Measurements from ENCODE around the gene HTR3B.
"Not testable (repeated sequence)": the region's sequence is repeated elsewhere in the genome, so short reads cannot be mapped to it uniquely, and the experiment has no call there.

HTR3B gene

GRCh38 chr11:113888848-113889247 is 15.7 kb upstream of the HTR3B start:
- Histone ChIP-seq H3K9me3 (replicated peaks; ENCODE audit: low read length) (no peaks in the 10 kb centered on the region), H3K27me3 (ENCODE audit: control insufficient read depth, insufficient read depth, low read length) (no peaks in the 10 kb centered on the region), H3K4me2 (ENCODE audit: low read length) (no peak overlapping the region), H3K36me3 (ENCODE audit: insufficient read depth, low read length) (no peaks in the 10 kb centered on the region), H3K4me1 (ENCODE audit: control insufficient read depth, insufficient read depth, low read length) (no peaks in the 10 kb centered on the region), H3K4me3 (ENCODE audit: low read length) (no peak overlapping the region), H3K9ac (ENCODE audit: low read depth, low read length) (no peak overlapping the region)

GRCh38 chr11:113894421-113894996 is 10.1 kb upstream of the HTR3B start:
- no peak overlapping the region for H3K4me2 ChIP-seq (ENCODE audit: low read length)
- H3K9me3 ChIP-seq (replicated peaks; ENCODE audit: low read length) = no peaks in the 10 kb centered on the region
- peaks cover 20% of the 10 kb centered on the region for H3K27me3 ChIP-seq (ENCODE audit: control insufficient read depth, insufficient read depth, low read length)
- no peaks in the 10 kb centered on the region for H3K4me1 ChIP-seq (ENCODE audit: control insufficient read depth, insufficient read depth, low read length)
- H3K4me3 ChIP-seq (ENCODE audit: low read length) = no peak overlapping the region
- H3K36me3 ChIP-seq (ENCODE audit: insufficient read depth, low read length) = no peaks in the 10 kb centered on the region
- no peak overlapping the region for H3K9ac ChIP-seq (ENCODE audit: low read depth, low read length)

DNA sequence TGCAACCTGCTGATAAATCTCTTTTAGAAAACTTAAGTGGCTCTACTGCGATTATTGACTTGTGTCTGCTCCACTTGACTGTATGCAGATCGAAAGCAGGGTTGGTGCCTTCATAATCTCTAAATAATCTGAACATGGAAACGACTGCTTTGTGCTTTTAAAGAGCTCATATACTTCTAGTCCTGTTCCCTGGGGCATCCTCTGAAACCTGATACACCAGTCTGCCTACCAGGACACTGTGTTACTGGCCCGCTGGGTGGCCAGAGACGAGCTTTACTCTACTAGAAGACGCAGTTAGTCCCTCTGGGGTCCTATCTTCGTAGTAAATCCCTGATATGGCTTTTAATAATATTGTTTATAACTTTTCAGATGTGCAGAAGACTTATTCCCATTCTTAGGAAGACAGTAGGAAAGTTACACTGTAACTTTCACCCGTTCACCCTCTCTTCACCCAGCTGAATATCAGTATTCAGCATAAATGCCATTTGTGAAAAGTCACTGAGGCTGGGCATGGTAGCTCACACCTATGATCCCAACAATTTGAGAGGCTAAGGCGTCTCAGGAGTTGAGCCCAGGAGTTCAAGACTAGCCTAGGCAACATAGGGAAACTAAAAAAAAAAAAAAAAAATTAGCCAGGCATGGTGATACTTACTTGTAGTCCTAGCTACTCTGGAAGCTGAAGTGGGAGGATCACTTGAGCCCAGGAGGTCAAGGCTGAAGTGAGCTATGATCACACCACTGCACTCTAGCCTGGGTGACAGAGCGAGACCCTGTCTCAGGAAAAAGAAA is 9.0 kb upstream of the HTR3B start:
- Histone ChIP-seq H3K4me3 (ENCODE audit: low read length) (no peak overlapping the region), H3K27me3 (ENCODE audit: control insufficient read depth, insufficient read depth, low read length) (peaks cover 21% of the 10 kb centered on the region)

GRCh38 chr11:113896156-113896879 is 8.3 kb upstream of the HTR3B start:
- no peak overlapping the region for H3K4me3 ChIP-seq (ENCODE audit: low read length)
- no peaks in the 10 kb centered on the region for H3K36me3 ChIP-seq (ENCODE audit: insufficient read depth, low read length)
- H3K27me3 ChIP-seq (ENCODE audit: control insufficient read depth, insufficient read depth, low read length) = peaks cover 27% of the 10 kb centered on the region
- no peak overlapping the region for H3K4me2 ChIP-seq (ENCODE audit: low read length)
- H3K9ac ChIP-seq (ENCODE audit: low read depth, low read length) = no peak overlapping the region
- no peaks in the 10 kb centered on the region for H3K4me1 ChIP-seq (ENCODE audit: control insufficient read depth, insufficient read depth, low read length)
- no peaks in the 10 kb centered on the region for H3K9me3 ChIP-seq (replicated peaks; ENCODE audit: low read length)

More for the DNA sequence above, 9.0 kb upstream of the HTR3B start:
- Histone ChIP-seq H3K4me1 (ENCODE audit: control insufficient read depth, insufficient read depth, low read length) (no peaks in the 10 kb centered on the region), H3K9ac (ENCODE audit: low read depth, low read length) (no peak overlapping the region), H3K9me3 (replicated peaks; ENCODE audit: low read length) (no peaks in the 10 kb centered on the region), H3K4me2 (ENCODE audit: low read length) (no peak overlapping the region), H3K36me3 (ENCODE audit: insufficient read depth, low read length) (no peaks in the 10 kb centered on the region)

DNA sequence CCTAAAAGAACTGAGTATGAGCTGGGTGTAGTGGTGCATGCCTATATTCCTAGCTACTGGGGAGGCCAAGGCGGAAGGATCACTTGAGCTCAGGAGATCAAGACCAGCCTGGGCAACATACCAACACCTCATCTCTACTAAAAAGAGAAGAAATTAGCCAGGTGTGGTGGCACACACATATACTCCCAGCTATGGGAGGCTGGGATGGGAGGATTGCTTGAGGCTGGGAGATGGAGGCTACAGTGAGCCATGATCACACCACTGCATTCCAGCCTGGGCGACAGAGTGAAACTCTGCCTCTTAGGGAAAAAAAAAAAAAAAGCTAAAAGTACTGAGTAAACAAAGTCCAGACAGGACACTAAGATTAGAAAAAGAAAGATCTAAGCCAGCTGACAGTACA is 3.5 kb upstream of the HTR3B start:
- no peak overlapping the region for H3K4me2 ChIP-seq (ENCODE audit: low read length)
- no peaks in the 10 kb centered on the region for H3K9me3 ChIP-seq (replicated peaks; ENCODE audit: low read length)
- no peak overlapping the region for H3K4me3 ChIP-seq (ENCODE audit: low read length)
- H3K27me3 ChIP-seq (ENCODE audit: control insufficient read depth, insufficient read depth, low read length) = peaks cover 65% of the 10 kb centered on the region
- no peaks in the 10 kb centered on the region for H3K36me3 ChIP-seq (ENCODE audit: insufficient read depth, low read length)
- no peaks in the 10 kb centered on the region for H3K4me1 ChIP-seq (ENCODE audit: control insufficient read depth, insufficient read depth, low read length)
- H3K9ac ChIP-seq (ENCODE audit: low read depth, low read length) = no peak overlapping the region

- no peaks in the 10 kb centered on the region for H3K36me3 ChIP-seq (ENCODE audit: insufficient read depth, low read length)
- no peak overlapping the region for H3K4me2 ChIP-seq (ENCODE audit: low read length)
- no peak overlapping the region for H3K4me3 ChIP-seq (ENCODE audit: low read length)
- no peaks in the 10 kb centered on the region for H3K9me3 ChIP-seq (replicated peaks; ENCODE audit: low read length)
- H3K4me1 ChIP-seq (ENCODE audit: control insufficient read depth, insufficient read depth, low read length) = no peaks in the 10 kb centered on the region
- H3K9ac ChIP-seq (ENCODE audit: low read depth, low read length) = no peak overlapping the region
- peaks cover 80% of the 10 kb centered on the region for H3K27me3 ChIP-seq (ENCODE audit: control insufficient read depth, insufficient read depth, low read length)
Observed at GRCh38 chr11:113906038-113906437, 1.4 kb downstream of the HTR3B start.

DNA sequence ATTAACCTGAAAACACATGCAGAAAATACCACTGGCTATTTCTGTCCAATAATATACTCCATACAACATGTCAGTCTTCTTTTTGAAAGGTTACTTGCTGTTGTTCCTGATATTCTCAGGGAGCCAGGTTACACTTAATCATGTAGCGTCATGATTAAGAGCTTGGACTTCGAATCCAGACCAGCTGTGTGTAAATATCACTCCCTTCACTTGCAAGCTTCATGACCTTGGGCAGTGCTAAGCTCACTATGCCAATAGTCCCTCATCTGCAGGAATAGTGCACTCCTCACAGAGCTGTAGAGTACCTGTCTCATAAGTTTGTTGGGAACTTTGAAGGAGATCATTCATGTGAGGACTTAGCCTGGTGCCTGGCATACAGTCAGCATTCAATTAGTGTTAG is 1.9 kb downstream of the HTR3B start:
- Histone ChIP-seq H3K4me2 (ENCODE audit: low read length) (no peak overlapping the region), H3K9ac (ENCODE audit: low read depth, low read length) (no peak overlapping the region), H3K9me3 (replicated peaks; ENCODE audit: low read length) (no peaks in the 10 kb centered on the region), H3K4me1 (ENCODE audit: control insufficient read depth, insufficient read depth, low read length) (no peaks in the 10 kb centered on the region), H3K27me3 (ENCODE audit: control insufficient read depth, insufficient read depth, low read length) (peaks cover 76% of the 10 kb centered on the region), H3K36me3 (ENCODE audit: insufficient read depth, low read length) (no peaks in the 10 kb centered on the region), H3K4me3 (ENCODE audit: low read length) (no peak overlapping the region)

DNA sequence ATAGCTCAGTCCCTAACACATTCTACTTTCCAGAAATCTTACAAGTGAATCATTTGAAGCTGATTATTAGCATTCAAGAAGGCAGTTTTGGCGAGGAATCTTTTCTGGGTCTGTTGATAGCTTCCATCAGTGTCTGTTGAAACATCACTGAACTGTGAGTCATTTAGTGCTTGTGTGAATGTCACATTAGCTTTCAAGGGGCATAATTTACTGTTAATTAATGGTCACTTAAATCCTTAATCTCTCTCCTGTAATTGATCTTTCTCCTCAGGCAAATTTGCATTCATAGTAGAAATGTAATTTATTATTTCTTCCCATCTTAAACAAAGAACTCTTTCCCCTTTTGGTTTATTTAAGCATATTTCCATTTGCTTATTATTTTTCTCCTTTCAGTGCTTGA is 2.6 kb downstream of the HTR3B start:
- no peaks in the 10 kb centered on the region for H3K36me3 ChIP-seq (ENCODE audit: insufficient read depth, low read length)
- peaks cover 72% of the 10 kb centered on the region for H3K27me3 ChIP-seq (ENCODE audit: control insufficient read depth, insufficient read depth, low read length)
- H3K4me2 ChIP-seq (ENCODE audit: low read length) = no peak overlapping the region
- H3K9me3 ChIP-seq (replicated peaks; ENCODE audit: low read length) = no peaks in the 10 kb centered on the region
- H3K4me1 ChIP-seq (ENCODE audit: control insufficient read depth, insufficient read depth, low read length) = no peaks in the 10 kb centered on the region
- no peak overlapping the region for H3K4me3 ChIP-seq (ENCODE audit: low read length)
- no peak overlapping the region for H3K9ac ChIP-seq (ENCODE audit: low read depth, low read length)

- Histone ChIP-seq H3K27me3 (ENCODE audit: control insufficient read depth, insufficient read depth, low read length) (peaks cover 68% of the 10 kb centered on the region), H3K4me1 (ENCODE audit: control insufficient read depth, insufficient read depth, low read length) (no peaks in the 10 kb centered on the region), H3K4me3 (ENCODE audit: low read length) (no peak overlapping the region), H3K4me2 (ENCODE audit: low read length) (no peak overlapping the region), H3K36me3 (ENCODE audit: insufficient read depth, low read length) (no peaks in the 10 kb centered on the region), H3K9me3 (replicated peaks; ENCODE audit: low read length) (no peaks in the 10 kb centered on the region), H3K9ac (ENCODE audit: low read depth, low read length) (no peak overlapping the region)
Observed at GRCh38 chr11:113907681-113908080, 3.1 kb downstream of the HTR3B start.

DNA sequence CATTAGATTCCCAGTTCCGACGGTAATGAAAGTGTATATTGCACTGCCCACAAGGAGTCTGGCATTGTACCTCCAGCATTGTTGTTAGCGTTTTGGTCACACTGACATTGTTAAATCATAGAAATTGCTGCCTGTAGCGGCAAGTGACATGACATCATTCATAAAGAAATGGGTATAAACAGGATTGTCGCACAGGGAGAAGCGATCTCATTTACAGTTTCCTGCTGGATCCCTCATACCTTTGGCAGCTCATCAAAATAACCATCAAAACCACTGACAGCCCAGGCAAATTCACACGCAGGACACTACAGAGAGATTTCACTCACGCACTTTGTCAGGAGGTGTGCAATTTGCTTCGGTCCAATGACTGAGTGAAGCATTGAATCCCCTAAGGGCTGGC is 3.5 kb downstream of the HTR3B start:
- H3K4me1 ChIP-seq (ENCODE audit: control insufficient read depth, insufficient read depth, low read length) = no peaks in the 10 kb centered on the region
- H3K9me3 ChIP-seq (replicated peaks; ENCODE audit: low read length) = no peaks in the 10 kb centered on the region
- no peak overlapping the region for H3K9ac ChIP-seq (ENCODE audit: low read depth, low read length)
- H3K4me2 ChIP-seq (ENCODE audit: low read length) = no peak overlapping the region
- H3K36me3 ChIP-seq (ENCODE audit: insufficient read depth, low read length) = no peaks in the 10 kb centered on the region
- H3K27me3 ChIP-seq (ENCODE audit: control insufficient read depth, insufficient read depth, low read length) = peaks cover 64% of the 10 kb centered on the region
- H3K4me3 ChIP-seq (ENCODE audit: low read length) = no peak overlapping the region

DNA sequence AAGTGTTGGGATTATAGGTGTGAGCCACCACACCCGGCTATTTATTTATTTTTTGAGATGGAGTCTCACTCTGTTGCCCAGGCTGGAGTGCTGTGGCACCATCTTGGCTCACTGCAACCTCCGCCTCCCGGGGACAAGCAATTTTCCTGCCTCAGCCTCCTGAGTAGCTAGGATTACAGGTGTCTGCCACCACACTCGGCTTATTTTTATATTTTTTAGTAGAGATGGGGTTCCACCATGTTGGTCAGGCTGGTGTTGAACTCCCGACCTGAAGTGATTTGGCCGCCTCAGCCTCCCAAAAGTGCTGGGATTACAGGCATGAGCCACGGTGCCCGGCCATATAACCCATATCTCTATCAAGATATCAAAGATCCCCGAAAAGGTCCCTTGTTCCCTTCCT is 6.9 kb downstream of the HTR3B start:
- H3K4me1 ChIP-seq (ENCODE audit: control insufficient read depth, insufficient read depth, low read length) = not testable (repeated sequence)

More for the DNA sequence above, 6.9 kb downstream of the HTR3B start:
- H3K4me3 ChIP-seq (ENCODE audit: low read length); H3K4me2 ChIP-seq (ENCODE audit: low read length); H3K36me3 ChIP-seq (ENCODE audit: insufficient read depth, low read length); H3K9me3 ChIP-seq (replicated peaks; ENCODE audit: low read length); H3K9ac ChIP-seq (ENCODE audit: low read depth, low read length): not testable (repeated sequence)
- H3K27me3 ChIP-seq (ENCODE audit: control insufficient read depth, insufficient read depth, low read length) = peaks cover 42% of the 10 kb centered on the region

Data from skeletal muscle satellite cell (primary cell).